GM18873 (cell line): ENCODE data around the gene PAK2.
"Not testable (repeated sequence)": the region's sequence is repeated elsewhere in the genome, so short reads cannot be mapped to it uniquely, and the experiment has no call there.

ENCODE experiments used
- ATAC-seq: cut with Tn5 transposase; IDR thresholded peaks from one replicate; pipeline ENCODE4 v1.9.1; 2021; ENCODE audit warnings: mild to moderate bottlenecking, moderate library complexity, moderate number of reproducible peaks; ENCODE audit not compliant: unreplicated experiment, low FRiP score

The PAK2 gene

DNA sequence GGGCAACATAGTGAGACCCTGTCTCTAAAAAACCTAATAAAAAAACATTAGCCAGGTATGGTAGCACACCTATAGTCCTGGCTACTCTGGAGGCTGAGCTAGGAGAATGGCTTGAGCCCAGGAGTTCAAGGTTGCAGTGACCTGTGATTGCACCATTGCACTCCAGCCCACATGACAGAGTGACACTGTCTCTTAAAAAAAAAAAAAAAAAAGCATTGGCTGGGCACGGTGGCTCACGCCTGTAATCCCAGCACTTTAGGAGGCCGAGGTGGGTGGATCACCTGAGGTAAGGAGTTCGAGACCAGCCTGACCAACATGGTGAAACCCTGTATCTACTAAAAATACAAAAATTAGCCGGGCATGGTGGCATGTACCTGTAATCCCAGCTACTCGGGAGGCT, 99.7 kb downstream of the PAK2 start:
- ATAC-seq = not testable (repeated sequence)

DNA sequence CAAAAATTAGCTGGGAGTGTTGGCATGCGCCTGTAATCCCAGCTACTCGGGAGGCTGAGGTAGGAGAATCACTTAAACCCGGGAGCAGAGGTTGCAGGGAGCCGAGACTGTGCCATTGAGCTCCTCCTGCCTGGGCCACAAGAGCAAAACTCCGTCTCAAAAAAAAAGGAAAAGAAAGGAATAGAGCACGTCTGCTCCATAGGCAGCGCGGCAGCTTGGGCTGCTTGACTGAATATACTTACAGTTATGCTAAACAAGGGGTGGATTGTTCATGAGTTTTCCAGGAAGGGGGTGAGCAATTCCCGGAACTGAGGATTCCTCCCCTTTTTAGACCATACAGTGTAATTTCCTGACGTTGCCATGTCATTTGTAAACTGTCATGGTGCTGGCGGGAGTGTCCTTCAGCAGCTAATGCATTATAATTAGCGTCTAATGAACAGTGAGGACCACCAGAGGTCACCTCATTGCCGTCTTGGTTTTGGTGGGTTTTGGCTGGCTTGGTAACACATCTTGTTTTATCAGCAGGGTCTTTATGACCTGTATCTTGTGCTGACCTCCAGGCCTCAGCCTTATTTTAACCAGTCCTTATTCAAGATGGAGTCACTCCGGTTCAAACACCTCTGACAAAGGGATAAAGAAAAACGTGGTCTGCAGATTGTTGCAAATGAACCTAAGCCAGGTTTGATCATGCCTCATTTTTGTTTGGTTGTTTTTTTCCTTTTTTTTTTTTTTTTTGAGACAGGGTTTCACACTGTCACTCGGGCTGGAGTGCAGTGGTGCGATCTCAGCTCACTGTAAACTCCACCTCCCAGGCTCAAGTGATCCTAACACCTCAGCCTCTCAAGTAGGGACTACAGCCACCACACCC, 103.1 kb downstream of the PAK2 start:
- ATAC-seq = no peak

DNA sequence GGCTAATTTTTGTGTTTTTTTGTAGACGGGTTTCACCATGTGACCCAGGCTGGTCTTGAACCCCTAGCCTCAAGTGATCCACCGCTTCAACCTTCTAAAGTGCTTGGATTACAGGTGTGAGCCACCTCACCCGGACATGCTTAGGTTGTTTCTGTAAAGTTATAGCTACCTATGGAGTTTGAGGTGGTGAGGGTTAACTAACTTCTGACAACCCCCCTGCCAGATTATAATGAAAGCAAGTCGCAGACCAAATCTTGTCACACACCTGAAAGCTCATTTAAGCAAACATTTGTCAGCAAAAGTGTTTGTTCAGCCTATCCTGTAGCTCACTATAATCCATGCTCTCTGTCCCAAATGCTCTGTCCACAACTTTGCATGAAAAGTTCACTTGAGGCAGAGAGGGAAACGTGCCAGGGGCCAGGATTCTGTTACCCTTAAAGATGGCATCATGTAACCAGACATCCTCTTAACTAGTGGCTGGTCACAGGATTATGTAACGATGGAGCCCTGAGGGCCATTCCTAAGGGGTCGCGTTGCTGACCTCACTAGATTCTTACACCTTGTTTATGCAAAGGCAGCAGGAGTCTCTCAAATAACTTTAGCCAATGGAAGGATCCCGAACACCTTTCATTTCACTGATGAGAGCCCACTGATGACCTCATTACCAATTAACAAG, 103.9 kb downstream of the PAK2 start:
- ATAC-seq = no peak

DNA sequence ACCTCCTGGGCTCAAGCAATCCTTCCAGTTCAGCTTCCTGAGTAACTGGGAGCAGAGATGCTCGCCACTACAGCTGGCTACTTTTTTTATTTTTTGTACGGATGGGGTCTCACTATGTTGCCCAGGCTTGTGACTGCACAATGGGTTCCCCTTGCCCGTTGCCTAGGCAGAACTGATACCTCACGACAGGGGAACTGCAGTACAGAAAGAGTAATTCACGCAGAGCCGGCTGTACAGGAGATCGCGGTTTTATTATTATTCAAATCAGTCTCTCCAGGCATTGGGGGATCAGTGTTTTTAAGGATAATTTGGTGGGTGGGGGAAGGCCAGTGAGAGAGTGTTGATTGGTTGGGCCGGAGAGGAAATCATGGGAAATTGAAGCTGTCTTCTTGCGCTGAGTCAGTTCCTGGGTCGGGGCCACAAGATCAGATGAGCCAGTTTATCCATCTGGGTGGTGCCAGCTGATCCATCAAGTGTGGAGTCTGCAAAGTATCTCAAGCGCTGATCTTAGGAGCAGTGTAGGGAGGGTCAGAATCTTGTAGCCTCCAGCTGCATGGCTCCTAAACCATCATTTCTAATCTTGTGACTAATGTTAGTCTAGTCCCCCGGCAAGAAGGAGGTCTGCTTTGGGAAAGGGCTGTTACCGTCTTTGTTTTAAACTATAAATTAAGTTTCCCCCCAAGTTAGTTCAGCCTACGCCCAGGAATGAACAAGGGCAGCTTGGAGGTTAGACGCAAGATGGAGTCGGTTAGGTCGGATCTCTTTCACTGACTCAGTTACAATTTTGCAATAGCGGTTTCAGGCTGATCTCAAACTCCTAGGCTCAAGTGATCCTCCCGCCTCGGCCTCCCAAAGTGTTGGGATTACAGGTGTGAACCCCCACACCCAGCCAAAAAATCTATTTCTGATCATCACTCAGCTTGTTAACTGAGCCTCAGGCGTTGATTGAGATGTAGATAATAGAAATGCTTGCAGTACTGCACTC, 104.9 kb downstream of the PAK2 start:
- ATAC-seq = not testable (repeated sequence)

DNA sequence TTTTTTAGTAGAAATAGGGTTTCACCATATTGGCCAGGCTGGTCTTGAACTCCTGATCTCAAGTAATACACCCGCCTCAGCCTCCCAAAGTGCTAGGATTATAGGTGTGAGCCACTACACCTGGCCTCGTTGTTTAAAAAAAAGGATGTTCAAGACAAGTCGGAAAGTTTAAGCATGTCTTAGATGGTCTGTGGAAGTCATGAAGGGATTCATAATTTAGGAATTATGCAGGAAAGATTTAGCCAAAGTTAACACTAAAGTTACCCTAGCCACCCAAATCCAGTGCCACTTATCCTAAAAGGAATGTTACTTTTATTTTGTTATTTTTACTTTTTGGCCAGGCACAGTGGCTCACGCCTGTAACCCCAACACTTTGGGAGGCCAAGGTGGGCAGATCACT, 108.7 kb downstream of the PAK2 start:
- not testable (repeated sequence) for ATAC-seq

DNA sequence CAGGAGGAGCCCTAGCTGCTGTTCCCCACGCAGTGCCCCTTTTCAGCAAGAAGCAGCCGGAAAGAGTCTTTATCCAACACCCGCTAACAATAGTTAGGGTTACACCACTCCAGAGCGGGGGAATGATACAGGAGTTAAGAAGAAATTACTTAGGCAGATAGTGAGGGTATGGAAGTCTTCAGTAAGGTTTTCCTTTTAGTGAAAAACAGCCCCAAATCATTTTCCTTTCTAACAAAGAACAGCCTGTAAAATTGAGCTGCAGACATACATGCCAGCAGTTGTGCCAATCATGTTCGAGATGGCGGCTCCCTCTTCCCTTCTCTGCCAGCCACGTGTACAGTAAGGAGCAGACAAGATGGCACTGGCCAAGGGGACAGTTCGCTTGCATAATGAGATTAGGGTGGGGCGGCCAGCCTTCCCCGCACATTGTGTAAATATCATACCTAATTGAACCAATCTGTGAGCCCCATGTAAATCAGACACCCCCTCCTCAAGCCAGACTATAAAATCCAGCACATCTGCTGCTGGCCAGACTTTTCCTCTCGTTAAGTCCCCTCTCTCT, 109.6 kb downstream of the PAK2 start:
- ATAC-seq = no peak

- not testable (repeated sequence) for ATAC-seq
Measured at GRCh38 chr3:196863000-196863399, 123.3 kb downstream of the PAK2 start.

DNA sequence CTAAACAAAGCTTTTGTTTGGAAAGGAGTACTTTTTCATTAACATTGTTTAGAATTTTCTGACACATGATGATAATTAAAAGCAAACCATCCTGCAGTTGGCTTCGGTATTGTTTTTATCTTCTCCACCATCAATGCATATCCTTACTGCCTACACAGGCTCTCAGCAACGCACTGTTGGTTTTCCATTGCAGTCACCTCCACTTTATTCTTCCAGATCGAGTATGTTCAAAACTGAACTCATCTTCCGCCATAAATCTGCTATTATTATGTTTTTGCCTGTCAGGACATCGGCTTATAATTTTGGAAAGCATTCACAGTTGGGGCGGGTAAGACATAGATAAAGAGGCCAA, 127.5 kb downstream of the PAK2 start:
- ATAC-seq = no peak

- ATAC-seq = peak; percentile 68
Measured at GRCh38 chr3:196867507-196868296, 128.0 kb downstream of the PAK2 start, which contains the start of gene SENP5. Gene SENP5, plus strand, starts transcription at chr3:196867920. Its CDS starts 17,262 bp downstream, at chr3:196885182.

DNA sequence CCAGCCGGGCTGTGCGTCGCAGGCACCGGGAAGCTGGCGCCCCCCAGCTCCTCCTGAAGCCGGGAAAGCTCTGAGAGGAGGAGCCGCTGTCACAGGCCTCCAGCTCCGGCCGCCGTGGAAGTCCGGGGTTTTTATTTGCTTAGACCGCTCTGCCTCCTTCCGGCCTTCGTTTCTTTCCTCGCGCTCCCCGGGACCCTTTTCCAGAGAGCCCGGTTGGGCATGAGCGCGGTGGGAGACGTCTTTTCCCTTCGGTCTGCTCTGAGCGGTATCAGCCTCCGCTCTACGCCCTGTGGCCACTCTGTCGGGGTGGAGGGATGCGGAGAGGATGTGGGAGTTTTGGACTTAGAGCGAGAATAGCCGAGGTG, 128.6 kb downstream of the PAK2 start:
- peak; percentile 13 for ATAC-seq

- no peak for ATAC-seq
Measured at GRCh38 chr3:196872316-196872715, 132.7 kb downstream of the PAK2 start.

DNA sequence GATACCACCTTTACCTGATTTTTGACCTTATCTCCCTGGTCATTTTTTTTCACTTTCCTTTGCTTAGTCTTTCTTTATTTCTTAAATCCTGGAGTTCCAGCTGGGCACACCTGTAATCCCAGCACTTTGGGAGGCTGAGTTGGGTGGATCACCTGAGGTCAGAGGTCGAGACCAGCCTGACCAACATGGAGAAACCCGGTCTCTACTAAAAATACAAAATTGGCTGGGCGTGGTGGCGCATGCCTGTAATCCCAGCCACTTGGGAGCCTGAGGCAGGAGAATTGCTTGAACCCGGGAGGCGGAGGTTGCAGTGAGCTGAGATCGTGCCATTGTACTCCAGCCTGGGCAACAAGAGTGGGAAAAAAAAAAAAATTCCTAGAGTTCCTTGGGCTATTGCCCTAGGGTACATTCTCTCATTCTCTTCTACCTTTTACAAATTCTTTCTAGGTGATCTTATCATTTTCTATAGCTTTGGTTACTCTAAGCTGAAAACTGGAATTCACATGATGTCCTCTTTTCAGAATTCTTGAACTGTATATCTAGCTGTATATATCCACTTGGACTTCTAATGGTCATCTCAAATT, 134.9 kb downstream of the PAK2 start:
- not testable (repeated sequence) for ATAC-seq

GRCh38 chr3:196875258-196875657, 135.6 kb downstream of the PAK2 start:
- no peak for ATAC-seq
